ENCODE measurements around the gene ADCY4.

GRCh38 chr14:24338843-24339242 is 4.0 kb upstream of the ADCY4 start:
- TF ChIP-seq, protein P1, sequence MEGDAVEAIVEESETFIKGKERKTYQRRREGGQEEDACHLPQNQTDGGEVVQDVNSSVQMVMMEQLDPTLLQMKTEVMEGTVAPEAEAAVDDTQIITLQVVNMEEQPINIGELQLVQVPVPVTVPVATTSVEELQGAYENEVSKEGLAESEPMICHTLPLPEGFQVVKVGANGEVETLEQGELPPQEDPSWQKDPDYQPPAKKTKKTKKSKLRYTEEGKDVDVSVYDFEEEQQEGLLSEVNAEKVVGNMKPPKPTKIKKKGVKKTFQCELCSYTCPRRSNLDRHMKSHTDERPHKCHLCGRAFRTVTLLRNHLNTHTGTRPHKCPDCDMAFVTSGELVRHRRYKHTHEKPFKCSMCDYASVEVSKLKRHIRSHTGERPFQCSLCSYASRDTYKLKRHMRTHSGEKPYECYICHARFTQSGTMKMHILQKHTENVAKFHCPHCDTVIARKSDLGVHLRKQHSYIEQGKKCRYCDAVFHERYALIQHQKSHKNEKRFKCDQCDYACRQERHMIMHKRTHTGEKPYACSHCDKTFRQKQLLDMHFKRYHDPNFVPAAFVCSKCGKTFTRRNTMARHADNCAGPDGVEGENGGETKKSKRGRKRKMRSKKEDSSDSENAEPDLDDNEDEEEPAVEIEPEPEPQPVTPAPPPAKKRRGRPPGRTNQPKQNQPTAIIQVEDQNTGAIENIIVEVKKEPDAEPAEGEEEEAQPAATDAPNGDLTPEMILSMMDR (IDR thresholded peaks at IDR 0.05) = no peak
- no peak for TF ChIP-seq POLR2A (IDR thresholded peaks at IDR 0.05)

All from right lobe of liver (tissue), 4 donors.